Gastrocnemius medialis (tissue), 4 donors: Measurements from ENCODE around the gene SEMA4C.

Experiments
- POLR2A ChIP-seq, 2 donors: fragments of 450-650 bp; IDR thresholded peaks; one replicate each; pipeline ENCODE4 v1.6.1; 2017; ENCODE audit warnings: antibody characterized with exemption in 2 of 2, mild to moderate bottlenecking in 2 of 2, moderate library complexity in 2 of 2
- TF ChIP-seq, protein P1 (sequence below), 5 experiments: fragments of 450-650 bp in 3 of 5; fragments of 200-600 bp in 2 of 5; sonication (generic) in 2 of 5; IDR thresholded peaks in 4 of 5; conservative IDR thresholded peaks in 1 of 5; 1 replicate in 4 of 5; 2 replicates in 1 of 5; pipeline ENCODE4 v1.5.1; 2016 to 2019; ENCODE audit warnings: antibody characterized with exemption in 5 of 5, mild to moderate bottlenecking in 3 of 5, moderate library complexity in 3 of 5

GRCh38 chr2:96828436-96828835 is 41.4 kb downstream of the SEMA4C start:
- TF ChIP-seq, protein P1, sequence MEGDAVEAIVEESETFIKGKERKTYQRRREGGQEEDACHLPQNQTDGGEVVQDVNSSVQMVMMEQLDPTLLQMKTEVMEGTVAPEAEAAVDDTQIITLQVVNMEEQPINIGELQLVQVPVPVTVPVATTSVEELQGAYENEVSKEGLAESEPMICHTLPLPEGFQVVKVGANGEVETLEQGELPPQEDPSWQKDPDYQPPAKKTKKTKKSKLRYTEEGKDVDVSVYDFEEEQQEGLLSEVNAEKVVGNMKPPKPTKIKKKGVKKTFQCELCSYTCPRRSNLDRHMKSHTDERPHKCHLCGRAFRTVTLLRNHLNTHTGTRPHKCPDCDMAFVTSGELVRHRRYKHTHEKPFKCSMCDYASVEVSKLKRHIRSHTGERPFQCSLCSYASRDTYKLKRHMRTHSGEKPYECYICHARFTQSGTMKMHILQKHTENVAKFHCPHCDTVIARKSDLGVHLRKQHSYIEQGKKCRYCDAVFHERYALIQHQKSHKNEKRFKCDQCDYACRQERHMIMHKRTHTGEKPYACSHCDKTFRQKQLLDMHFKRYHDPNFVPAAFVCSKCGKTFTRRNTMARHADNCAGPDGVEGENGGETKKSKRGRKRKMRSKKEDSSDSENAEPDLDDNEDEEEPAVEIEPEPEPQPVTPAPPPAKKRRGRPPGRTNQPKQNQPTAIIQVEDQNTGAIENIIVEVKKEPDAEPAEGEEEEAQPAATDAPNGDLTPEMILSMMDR (IDR thresholded peaks at IDR 0.05 in 4 of 5, conservative IDR thresholded peaks at IDR 0.05 in 1 of 5) = no peak
- no peak for TF ChIP-seq POLR2A (IDR thresholded peaks at IDR 0.05)
